Endodermal cell (in vitro differentiated cells): ENCODE results near the gene RAD52. TPM values are rescaled to one million over a fixed set of nuclear protein-coding genes. Genes with fewer than 3 reads are reported as not detected.
A peak's percentile ranks its signal among the peaks of the same experiment; 100 is the strongest.

Source experiments
- DNase-seq: peaks from one replicate; pipeline ENCODE4 v3.0.0-alpha.2; 2017
- H3K27ac ChIP-seq: 2 replicates; pipeline ENCODE4 v1.5.1; 2013; ENCODE audit warnings: mild to moderate bottlenecking, low read depth, low read length, moderate library complexity
- H3K27me3 ChIP-seq: 2 replicates; pipeline ENCODE4 v1.6.1; 2013; ENCODE audit warnings: mild to moderate bottlenecking, low read length, moderate library complexity; ENCODE audit not compliant: insufficient read depth, control insufficient read depth, poor library complexity, severe bottlenecking
- H3K36me3 ChIP-seq: 2 replicates; pipeline ENCODE4 v1.7.0; 2013; ENCODE audit warnings: mild to moderate bottlenecking, low read length, moderate library complexity; ENCODE audit not compliant: control insufficient read depth, insufficient read depth
- H3K4me1 ChIP-seq: one replicate; pipeline ENCODE4 v1.7.0; 2013; ENCODE audit warnings: low read length; ENCODE audit not compliant: control insufficient read depth, insufficient read depth
- H3K4me3 ChIP-seq: 2 replicates; pipeline ENCODE4 v1.5.1; 2013; ENCODE audit warnings: mild to moderate bottlenecking, low read length, moderate library complexity
- H3K9ac ChIP-seq: 2 replicates; pipeline ENCODE4 v1.6.1; 2013; ENCODE audit warnings: mild to moderate bottlenecking, low read length, moderate library complexity; ENCODE audit not compliant: poor library complexity, severe bottlenecking; ENCODE audit errors: extremely low read depth
- H3K9me3 ChIP-seq: 2 replicates; pipeline ENCODE4 v1.6.1; 2013; ENCODE audit warnings: mild to moderate bottlenecking, low read length, moderate library complexity; ENCODE audit not compliant: control insufficient read depth
- H3K27ac Mint-ChIP-seq: 2 replicates; pipeline ENCODE4 v1.8.0; 2020; ENCODE audit warnings: mixed read lengths
- H3K27me3 Mint-ChIP-seq: 2 replicates; pipeline ENCODE4 v1.8.0; 2021; ENCODE audit warnings: mild to moderate bottlenecking, mixed read lengths; ENCODE audit not compliant: insufficient read depth
- H3K36me3 Mint-ChIP-seq: 2 replicates; pipeline ENCODE4 v1.8.0; 2020; ENCODE audit warnings: low read depth, mixed read lengths
- H3K4me1 Mint-ChIP-seq: 2 replicates; pipeline ENCODE4 v1.8.0; 2020; ENCODE audit warnings: mixed read lengths
- H3K4me3 Mint-ChIP-seq: 2 replicates; pipeline ENCODE4 v1.8.0; 2020; ENCODE audit warnings: mild to moderate bottlenecking, moderate library complexity, mixed read lengths
- H3K9me3 Mint-ChIP-seq: 2 replicates; pipeline ENCODE4 v1.8.0; 2020; ENCODE audit warnings: mild to moderate bottlenecking, mixed read lengths
- WGBS, 2 experiments: methylation state at CpG; one replicate each; pipeline versions ENCODE4 v1.1.5 to v1.1.7; 2013; ENCODE audit warnings: missing lambda C conversion rate in 2 of 2, mixed read lengths in 1 of 2; ENCODE audit not compliant: insufficient coverage in 1 of 2, insufficient read length in 1 of 2; 5-methylcytosine and 5-hydroxymethylcytosine counted together
- total RNA-seq, 2 donors: library from RNA; stranded (reverse); fragmentation: NEBNext Ultra II Directional in 1 of 2; extraction: Animal tissue kit (Norgen Biotek cat#: 25700) in 1 of 2; gene quantifications; 2 replicates in 1 of 2; 3 replicates in 1 of 2; pipeline ENCODE4 v1.2.1, GENCODE V29; 2021
- TF ChIP-seq, protein P1 (sequence below): fragments of 200-600 bp; sonication (generic); conservative IDR thresholded peaks from 2 replicates; pipeline ENCODE4 v1.5.0; 2021; ENCODE audit warnings: antibody characterized with exemption, mild to moderate bottlenecking

RAD52 gene
- total RNA-seq, 2 donors from 2014 or later: 24.3 to 35.1 TPM

DNA sequence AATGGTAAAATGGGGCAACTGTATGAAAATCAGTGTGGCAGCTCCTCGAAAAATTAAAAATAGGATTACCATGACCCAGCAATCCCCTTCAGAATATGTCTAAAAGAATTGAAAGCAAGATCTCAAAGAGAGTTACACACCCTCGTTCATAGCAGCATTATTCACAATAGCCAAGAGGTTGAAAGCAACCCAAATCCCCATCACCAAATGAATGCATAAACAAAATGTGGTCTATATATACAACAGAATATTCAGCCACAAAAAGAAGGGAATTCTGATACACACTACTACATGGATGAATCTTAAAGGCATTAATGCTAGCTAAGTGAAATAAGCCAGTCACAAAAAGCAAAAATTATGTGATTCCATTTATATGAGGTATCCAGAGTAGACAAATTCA is 27.2 kb downstream of the RAD52 start:
- Histone ChIP-seq H3K27me3 (no peaks in the 10 kb centered on the region), H3K4me1 (no peaks in the 10 kb centered on the region), H3K9me3 (no peaks in the 10 kb centered on the region), H3K27ac (no peak overlapping the region), H3K4me3 (no peak overlapping the region), H3K9ac (no peak overlapping the region), H3K36me3 (peaks cover 57% of the 10 kb centered on the region)
- Mint-ChIP-seq H3K27me3 (no peaks in the 10 kb centered on the region), H3K4me3 (no peak overlapping the region), H3K36me3 (peaks cover 86% of the 10 kb centered on the region), H3K27ac (no peak overlapping the region), H3K4me1 (no peaks in the 10 kb centered on the region), H3K9me3 (no peaks in the 10 kb centered on the region)
- TF ChIP-seq, protein P1, sequence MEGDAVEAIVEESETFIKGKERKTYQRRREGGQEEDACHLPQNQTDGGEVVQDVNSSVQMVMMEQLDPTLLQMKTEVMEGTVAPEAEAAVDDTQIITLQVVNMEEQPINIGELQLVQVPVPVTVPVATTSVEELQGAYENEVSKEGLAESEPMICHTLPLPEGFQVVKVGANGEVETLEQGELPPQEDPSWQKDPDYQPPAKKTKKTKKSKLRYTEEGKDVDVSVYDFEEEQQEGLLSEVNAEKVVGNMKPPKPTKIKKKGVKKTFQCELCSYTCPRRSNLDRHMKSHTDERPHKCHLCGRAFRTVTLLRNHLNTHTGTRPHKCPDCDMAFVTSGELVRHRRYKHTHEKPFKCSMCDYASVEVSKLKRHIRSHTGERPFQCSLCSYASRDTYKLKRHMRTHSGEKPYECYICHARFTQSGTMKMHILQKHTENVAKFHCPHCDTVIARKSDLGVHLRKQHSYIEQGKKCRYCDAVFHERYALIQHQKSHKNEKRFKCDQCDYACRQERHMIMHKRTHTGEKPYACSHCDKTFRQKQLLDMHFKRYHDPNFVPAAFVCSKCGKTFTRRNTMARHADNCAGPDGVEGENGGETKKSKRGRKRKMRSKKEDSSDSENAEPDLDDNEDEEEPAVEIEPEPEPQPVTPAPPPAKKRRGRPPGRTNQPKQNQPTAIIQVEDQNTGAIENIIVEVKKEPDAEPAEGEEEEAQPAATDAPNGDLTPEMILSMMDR: no peak
- WGBS, 2 experiments: 96% methylated on average over 2 of the region's 2 CpGs; no CpG with 5 or more reads in 1 of the 2 experiments
- no peak for DNase-seq

- Mint-ChIP-seq H3K36me3 (peaks cover 86% of the 10 kb centered on the region), H3K9me3 (no peaks in the 10 kb centered on the region), H3K4me1 (no peaks in the 10 kb centered on the region), H3K27ac (peak overlapping the region; percentile 2), H3K4me3 (no peak overlapping the region), H3K27me3 (no peaks in the 10 kb centered on the region)
- H3K36me3 ChIP-seq: peaks cover 61% of the 10 kb centered on the region
- no peak overlapping the region for H3K4me3 ChIP-seq
- no peak overlapping the region for H3K9ac ChIP-seq
- no peaks in the 10 kb centered on the region for H3K27me3 ChIP-seq
- DNase-seq: no peak
- no peak overlapping the region for H3K27ac ChIP-seq
- no peaks in the 10 kb centered on the region for H3K9me3 ChIP-seq
- 96 to 100% methylated on average over 1 of the region's 1 CpG for WGBS, 2 experiments
- H3K4me1 ChIP-seq: no peaks in the 10 kb centered on the region
- TF ChIP-seq, protein P1: no peak
These were observed 28.8 kb downstream of the RAD52 start for GRCh38 chr12:920676-921075.

- Histone ChIP-seq H3K36me3 (peaks cover 85% of the 10 kb centered on the region), H3K9ac (no peak overlapping the region), H3K4me1 (no peaks in the 10 kb centered on the region), H3K27ac (no peak overlapping the region), H3K27me3 (no peaks in the 10 kb centered on the region), H3K4me3 (no peak overlapping the region), H3K9me3 (no peaks in the 10 kb centered on the region)
- no peaks in the 10 kb centered on the region for H3K9me3 Mint-ChIP-seq
- no peak overlapping the region for H3K4me3 Mint-ChIP-seq
- H3K4me1 Mint-ChIP-seq: peaks cover 15% of the 10 kb centered on the region
- WGBS, 2 experiments: 94 to 95% methylated on average over 22 to 23 of the region's 23 CpGs
- TF ChIP-seq, protein P1: no peak
- DNase-seq: no peak
- H3K27ac Mint-ChIP-seq: peak overlapping the region; percentile 0
- H3K27me3 Mint-ChIP-seq: no peaks in the 10 kb centered on the region
- peaks cover 90% of the 10 kb centered on the region for H3K36me3 Mint-ChIP-seq
These were observed 32.6 kb downstream of the RAD52 start for GRCh38 chr12:916712-917445.
